HUES6 (cell line): ENCODE results near the gene PRKCA.

Experiments used
- H3K27ac ChIP-seq: 2 replicates; pipeline ENCODE4 v1.7.0; 2013; ENCODE audit warnings: low read depth, mild to moderate bottlenecking, low read length, inconsistent platforms
- H3K27me3 ChIP-seq: 2 replicates; pipeline ENCODE4 v1.6.1; 2013; ENCODE audit warnings: low read length; ENCODE audit not compliant: control insufficient read depth, insufficient read depth
- H3K36me3 ChIP-seq: 2 replicates; pipeline ENCODE4 v1.6.1; 2013; ENCODE audit warnings: low read length; ENCODE audit not compliant: control insufficient read depth, insufficient read depth
- H3K4me1 ChIP-seq: 2 replicates; pipeline ENCODE4 v1.6.1; 2013; ENCODE audit warnings: low read length; ENCODE audit not compliant: control insufficient read depth, insufficient read depth
- H3K4me3 ChIP-seq: 2 replicates; pipeline ENCODE4 v1.5.1; 2013; ENCODE audit warnings: low read depth, low read length
- H3K9ac ChIP-seq: one replicate; pipeline ENCODE4 v1.6.1; 2013; ENCODE audit warnings: mild to moderate bottlenecking, low read length
- H3K9me3 ChIP-seq: 2 replicates; pipeline ENCODE4 v1.6.1; 2013; ENCODE audit warnings: low read depth, low read length; ENCODE audit not compliant: control insufficient read depth, insufficient read depth

The PRKCA gene

DNA sequence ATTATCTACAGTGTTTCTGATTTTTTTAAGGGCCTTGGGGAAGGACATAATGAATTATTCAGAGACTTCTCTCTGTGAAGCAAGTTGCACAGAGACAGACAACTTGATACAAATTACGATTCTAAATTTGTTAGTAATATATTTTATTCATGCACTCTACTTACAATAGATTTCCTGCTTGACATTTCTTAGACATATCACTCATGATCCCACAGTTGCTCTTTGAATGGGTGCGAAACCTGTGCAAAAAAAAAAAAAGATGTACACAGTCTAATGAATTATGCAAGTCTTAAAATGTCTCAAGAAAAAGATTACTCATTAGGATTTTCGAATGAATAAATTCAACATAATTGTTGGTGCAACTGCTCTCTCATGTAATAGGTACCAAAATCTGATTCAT is 254.8 kb downstream of the PRKCA start:
- H3K4me1 ChIP-seq: no peaks in the 10 kb centered on the region

GRCh38 chr17:66557886-66558285 is 255.5 kb downstream of the PRKCA start:
- Histone ChIP-seq H3K36me3 (no peaks in the 10 kb centered on the region), H3K27ac (no peak overlapping the region), H3K27me3 (no peaks in the 10 kb centered on the region), H3K9ac (no peak overlapping the region), H3K4me3 (no peak overlapping the region), H3K9me3 (peaks cover 5% of the 10 kb centered on the region), H3K4me1 (no peaks in the 10 kb centered on the region)

More for the DNA sequence above, 254.8 kb downstream of the PRKCA start:
- Histone ChIP-seq H3K36me3 (no peaks in the 10 kb centered on the region), H3K27me3 (no peaks in the 10 kb centered on the region), H3K9ac (no peak overlapping the region), H3K27ac (no peak overlapping the region), H3K4me3 (no peak overlapping the region), H3K9me3 (peaks cover 9% of the 10 kb centered on the region)

- Histone ChIP-seq H3K9ac (no peak overlapping the region), H3K4me1 (peaks cover 10% of the 10 kb centered on the region), H3K27me3 (no peaks in the 10 kb centered on the region), H3K36me3 (no peaks in the 10 kb centered on the region), H3K27ac (no peak overlapping the region), H3K9me3 (peaks cover 5% of the 10 kb centered on the region), H3K4me3 (no peak overlapping the region)
These were observed 258.3 kb downstream of the PRKCA start for GRCh38 chr17:66560691-66561090.

GRCh38 chr17:66562119-66562518 is 259.7 kb downstream of the PRKCA start:
- H3K27ac ChIP-seq: no peak overlapping the region
- H3K9ac ChIP-seq: no peak overlapping the region
- H3K27me3 ChIP-seq: no peaks in the 10 kb centered on the region
- peaks cover 5% of the 10 kb centered on the region for H3K9me3 ChIP-seq
- H3K4me1 ChIP-seq: peaks cover 15% of the 10 kb centered on the region
- H3K4me3 ChIP-seq: no peak overlapping the region
- H3K36me3 ChIP-seq: no peaks in the 10 kb centered on the region

GRCh38 chr17:66564992-66565465 is 262.6 kb downstream of the PRKCA start:
- Histone ChIP-seq H3K4me3 (no peak overlapping the region), H3K9me3 (peaks cover 5% of the 10 kb centered on the region), H3K36me3 (no peaks in the 10 kb centered on the region), H3K9ac (no peak overlapping the region), H3K4me1 (peaks cover 15% of the 10 kb centered on the region), H3K27ac (no peak overlapping the region), H3K27me3 (no peaks in the 10 kb centered on the region)

GRCh38 chr17:66567234-66568170 is 265.1 kb downstream of the PRKCA start:
- Histone ChIP-seq H3K27me3 (no peaks in the 10 kb centered on the region), H3K9me3 (no peaks in the 10 kb centered on the region), H3K27ac (no peak overlapping the region), H3K4me3 (no peak overlapping the region), H3K9ac (no peak overlapping the region), H3K4me1 (peaks cover 15% of the 10 kb centered on the region), H3K36me3 (no peaks in the 10 kb centered on the region)

GRCh38 chr17:66569572-66569971 is 267.2 kb downstream of the PRKCA start:
- H3K27me3 ChIP-seq: no peaks in the 10 kb centered on the region
- peaks cover 15% of the 10 kb centered on the region for H3K4me1 ChIP-seq
- no peaks in the 10 kb centered on the region for H3K9me3 ChIP-seq
- H3K4me3 ChIP-seq: no peak overlapping the region
- no peaks in the 10 kb centered on the region for H3K36me3 ChIP-seq
- H3K27ac ChIP-seq: no peak overlapping the region
- H3K9ac ChIP-seq: no peak overlapping the region

DNA sequence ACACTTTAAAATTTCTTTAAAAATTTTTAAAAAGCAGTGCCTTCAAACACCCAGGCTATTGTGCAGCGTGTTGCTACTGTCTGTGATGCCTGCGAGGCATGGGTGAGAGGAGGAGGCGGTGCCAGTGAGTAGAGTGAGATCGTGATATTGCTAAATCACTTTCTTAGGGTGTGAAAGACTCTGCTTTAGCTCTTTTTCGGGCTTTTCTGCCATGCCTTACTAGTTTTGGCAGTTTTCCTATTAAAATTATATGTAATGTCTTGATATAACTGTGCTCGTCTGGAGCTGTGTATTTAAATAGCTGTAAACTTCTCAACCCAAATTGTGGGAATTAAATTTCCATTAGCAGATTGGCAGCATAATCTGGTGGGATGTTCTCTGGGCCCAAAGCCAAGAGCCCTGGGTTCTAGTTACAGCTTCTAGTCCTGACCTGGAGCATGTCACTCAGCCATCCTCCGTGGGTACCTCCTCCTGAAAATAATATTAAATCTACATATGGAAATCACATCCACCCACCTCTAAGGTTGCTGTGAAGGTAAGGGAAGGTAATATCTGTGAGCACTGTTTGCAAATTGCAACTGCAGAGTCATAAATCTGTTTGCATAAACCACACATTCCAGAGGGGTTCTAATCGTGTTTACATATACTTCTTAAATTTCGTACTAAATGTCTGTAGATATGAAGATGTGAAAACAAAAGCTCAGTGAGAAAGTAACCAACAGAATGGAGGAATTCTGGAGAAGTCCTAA is 268.2 kb downstream of the PRKCA start:
- Histone ChIP-seq H3K36me3 (no peaks in the 10 kb centered on the region), H3K27me3 (no peaks in the 10 kb centered on the region), H3K4me3 (no peak overlapping the region), H3K9me3 (no peaks in the 10 kb centered on the region), H3K4me1 (peaks cover 6% of the 10 kb centered on the region), H3K27ac (no peak overlapping the region), H3K9ac (no peak overlapping the region)

DNA sequence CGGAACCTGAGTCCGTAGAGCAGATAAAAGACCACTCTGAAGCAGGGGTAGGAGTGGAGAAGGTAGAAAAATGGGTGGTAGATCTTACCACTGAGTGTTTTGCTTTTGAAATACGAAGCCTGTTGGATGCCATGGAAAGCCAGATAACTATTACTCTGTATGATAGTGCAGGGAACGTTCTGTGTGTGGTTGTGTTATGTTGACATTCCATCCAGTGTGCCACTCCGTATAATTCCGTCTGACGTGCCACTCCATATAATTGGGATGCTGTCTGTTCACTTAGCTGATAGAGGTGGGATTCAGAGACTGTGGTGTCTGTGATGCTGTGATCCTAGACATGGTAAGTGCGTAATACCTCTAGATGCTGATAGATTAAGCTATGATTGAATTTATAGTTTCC is 269.3 kb downstream of the PRKCA start:
- H3K9me3 ChIP-seq: no peaks in the 10 kb centered on the region
- H3K4me3 ChIP-seq: no peak overlapping the region
- H3K9ac ChIP-seq: no peak overlapping the region
- H3K4me1 ChIP-seq: no peaks in the 10 kb centered on the region
- no peaks in the 10 kb centered on the region for H3K27me3 ChIP-seq
- H3K36me3 ChIP-seq: no peaks in the 10 kb centered on the region
- no peak overlapping the region for H3K27ac ChIP-seq

DNA sequence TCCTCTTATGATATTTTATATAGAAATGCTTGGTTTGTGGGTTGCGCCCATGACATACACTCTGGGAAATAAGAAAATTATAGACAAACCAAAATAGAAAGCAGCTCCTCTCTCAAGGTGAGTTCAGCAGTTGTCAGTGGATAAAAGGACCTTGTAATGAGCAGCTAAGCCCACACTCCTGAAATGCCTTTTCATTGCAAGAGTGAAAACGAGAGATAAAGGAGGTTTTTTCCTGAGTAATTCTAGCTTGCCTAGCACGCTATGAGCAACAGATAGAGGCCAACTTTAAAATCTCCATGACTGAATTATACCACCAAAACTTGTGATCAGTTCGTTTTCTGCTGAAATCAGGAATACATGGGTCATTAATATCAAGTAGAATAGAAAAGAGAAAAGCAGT is 270.7 kb downstream of the PRKCA start:
- no peaks in the 10 kb centered on the region for H3K27me3 ChIP-seq
- H3K4me3 ChIP-seq: no peak overlapping the region
- no peaks in the 10 kb centered on the region for H3K9me3 ChIP-seq
- peaks cover 7% of the 10 kb centered on the region for H3K4me1 ChIP-seq
- no peaks in the 10 kb centered on the region for H3K36me3 ChIP-seq
- H3K9ac ChIP-seq: no peak overlapping the region
- no peak overlapping the region for H3K27ac ChIP-seq

DNA sequence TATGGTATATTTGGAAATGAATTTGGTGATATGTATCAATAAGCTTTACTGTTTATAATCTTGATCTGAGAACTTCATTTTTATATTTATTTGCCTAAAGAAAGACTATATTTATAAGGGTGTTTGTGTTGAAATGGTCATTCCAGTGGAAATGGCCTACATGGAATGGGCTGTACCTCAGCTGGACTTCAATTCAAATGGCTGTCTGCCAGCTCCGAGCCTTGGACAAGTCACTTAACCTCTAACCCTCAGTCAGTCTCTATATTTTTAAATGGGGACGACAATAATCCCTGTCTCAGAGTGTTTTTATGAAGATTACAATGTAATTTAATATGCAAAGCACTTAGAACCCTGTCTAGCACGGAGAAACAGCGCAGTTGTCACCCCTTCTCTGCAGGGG is 271.7 kb downstream of the PRKCA start:
- peaks cover 15% of the 10 kb centered on the region for H3K4me1 ChIP-seq
- H3K9me3 ChIP-seq: no peaks in the 10 kb centered on the region
- H3K36me3 ChIP-seq: no peaks in the 10 kb centered on the region
- no peak overlapping the region for H3K27ac ChIP-seq
- no peak overlapping the region for H3K4me3 ChIP-seq
- H3K27me3 ChIP-seq: no peaks in the 10 kb centered on the region
- H3K9ac ChIP-seq: no peak overlapping the region
